IMR-90 (cell line): ENCODE measurements around the gene STON2. TPM values are rescaled to one million over a fixed set of nuclear protein-coding genes. Genes with fewer than 3 reads are reported as not detected.

Experiments
- ATAC-seq: fragments of 200-7000 bp; cut with Tn5 transposase; 2 replicates; pipeline ENCODE4 v1.9.1; 2020; ENCODE audit warnings: low read depth, mild to moderate bottlenecking, moderate library complexity
- BruUV-seq: library from RNA; stranded (reverse); fragments of 400-500 nt; replicated peaks from 2 replicates; lab custom pipeline; 2021; lab: Mats Ljungman, UMichigan
- CTCF ChIA-PET: fragments of 300-600 bp; formaldehyde crosslinking; extraction: SDS; loops from one replicate; lab custom pipeline; 2021; ENCODE audit warnings: antibody characterized with exemption; lab: Yijun Ruan, JAX
- POLR2A ChIA-PET: fragments of 300-600 bp; sonication (Branson Sonifier 250); formaldehyde crosslinking; loops from one replicate; lab custom pipeline; 2022; ENCODE audit warnings: antibody characterized with exemption; ENCODE audit not compliant: unreplicated experiment; lab: Charles Lee
- DNase-seq: peaks from one replicate; pipeline ENCODE4 v3.0.0; 2013
- H2AFZ ChIP-seq: replicated peaks from 2 replicates; pipeline ENCODE3; 2013; ENCODE audit warnings: low read length, mild to moderate bottlenecking; ENCODE audit not compliant: poor library complexity
- H2AK5ac ChIP-seq: 2 replicates; pipeline ENCODE4 v1.6.1; 2013; ENCODE audit warnings: low read depth, low read length, inconsistent platforms
- H2AK9ac ChIP-seq: replicated peaks from 2 replicates; pipeline ENCODE3; 2013; ENCODE audit warnings: mild to moderate bottlenecking, low read depth, low read length, moderate library complexity; ENCODE audit not compliant: poor library complexity
- H2BK120ac ChIP-seq: 2 replicates; pipeline ENCODE4 v1.6.1; 2013; ENCODE audit warnings: low read depth, low read length, inconsistent platforms
- H2BK15ac ChIP-seq: 3 replicates; pipeline ENCODE4 v1.6.1; 2013; ENCODE audit warnings: low read depth, low read length, inconsistent platforms
- H2BK20ac ChIP-seq: 2 replicates; pipeline ENCODE4 v1.6.1; 2013; ENCODE audit warnings: low read depth, mild to moderate bottlenecking, inconsistent platforms, low read length, moderate library complexity
- H2BK5ac ChIP-seq: 2 replicates; pipeline ENCODE4 v1.6.1; 2013; ENCODE audit warnings: mild to moderate bottlenecking, low read depth, low read length, inconsistent platforms; ENCODE audit not compliant: poor library complexity, severe bottlenecking
- H3K14ac ChIP-seq: replicated peaks from 2 replicates; pipeline ENCODE4 v1.6.1; 2013; ENCODE audit warnings: low read depth, low read length, inconsistent platforms
- H3K18ac ChIP-seq: 2 replicates; pipeline ENCODE4 v1.6.1; 2013; ENCODE audit warnings: low read depth, low read length, control low read depth
- H3K23ac ChIP-seq: 2 replicates; pipeline ENCODE4 v1.6.1; 2013; ENCODE audit warnings: low read depth, low read length, inconsistent platforms
- H3K27ac ChIP-seq: 2 replicates; pipeline ENCODE4 v1.5.1; 2013; ENCODE audit warnings: mild to moderate bottlenecking, control low read depth, low read length; ENCODE audit not compliant: insufficient read depth
- H3K27me3 ChIP-seq: 2 replicates; pipeline ENCODE4 v1.6.1; 2013; ENCODE audit warnings: low read length; ENCODE audit not compliant: control insufficient read depth, insufficient read depth
- H3K36me3 ChIP-seq: 2 replicates; pipeline ENCODE4 v1.6.1; 2013; ENCODE audit warnings: low read length, mixed read lengths; ENCODE audit not compliant: control insufficient read depth, insufficient read depth
- H3K4ac ChIP-seq: 2 replicates; pipeline ENCODE4 v1.6.1; 2013; ENCODE audit warnings: low read depth, low read length, inconsistent platforms
- H3K4me1 ChIP-seq: 2 replicates; pipeline ENCODE4 v1.6.1; 2013; ENCODE audit warnings: low read length, mixed read lengths; ENCODE audit not compliant: control insufficient read depth, insufficient read depth
- H3K4me2 ChIP-seq: 2 replicates; pipeline ENCODE4 v1.6.1; 2013; ENCODE audit warnings: low read depth, mild to moderate bottlenecking, control low read depth, low read length, moderate library complexity
- H3K4me3 ChIP-seq: 2 replicates; pipeline ENCODE4 v1.5.1; 2013; ENCODE audit warnings: low read depth, mild to moderate bottlenecking, control low read depth, low read length, moderate library complexity; ENCODE audit not compliant: insufficient read depth
- H3K56ac ChIP-seq: 2 replicates; pipeline ENCODE4 v1.6.1; 2013; ENCODE audit warnings: low read length, inconsistent platforms; ENCODE audit not compliant: insufficient read depth; ENCODE audit errors: extremely low read depth
- H3K79me1 ChIP-seq, 2 experiments: 2 replicates each; pipeline ENCODE4 v1.6.1; 2013; ENCODE audit warnings: low read length in 2 of 2, inconsistent platforms in 1 of 2, low read depth in 1 of 2
- H3K9ac ChIP-seq: 2 replicates; pipeline ENCODE4 v1.6.1; 2013; ENCODE audit warnings: low read depth, low read length, control low read depth
- H3K9me1 ChIP-seq: 2 replicates; pipeline ENCODE4 v1.6.1; 2013; ENCODE audit warnings: low read length, inconsistent platforms; ENCODE audit not compliant: insufficient read depth
- H3K9me3 ChIP-seq: 2 replicates; pipeline ENCODE4 v1.6.1; 2013; ENCODE audit warnings: low read length; ENCODE audit not compliant: control insufficient read depth, insufficient read depth
- H4K20me1 ChIP-seq: 2 replicates; pipeline ENCODE4 v1.6.1; 2013; ENCODE audit warnings: low read length, inconsistent platforms; ENCODE audit not compliant: insufficient read depth
- H4K5ac ChIP-seq: 2 replicates; pipeline ENCODE4 v1.6.1; 2013; ENCODE audit warnings: mild to moderate bottlenecking, low read depth, low read length, control low read depth
- H4K8ac ChIP-seq, 2 experiments: 2 replicates each; pipeline ENCODE4 v1.6.1; 2013; ENCODE audit warnings: low read depth in 2 of 2, low read length in 2 of 2, control low read depth in 1 of 2, inconsistent platforms in 1 of 2
- H4K91ac ChIP-seq: 2 replicates; pipeline ENCODE4 v1.6.1; 2013; ENCODE audit warnings: low read depth, low read length, inconsistent platforms; ENCODE audit not compliant: insufficient read depth
- ELK1 ChIP-seq: fragments of 150-350 bp; IDR thresholded peaks from 2 replicates; pipeline ENCODE4 v1.6.1; 2016; ENCODE audit warnings: low read depth, mild to moderate bottlenecking, low read length, moderate library complexity, borderline replicate concordance
- FOS ChIP-seq: fragments of 150-350 bp; IDR thresholded peaks from 2 replicates; pipeline ENCODE4 v1.6.1; 2016; ENCODE audit warnings: low read depth, low read length
- POLR2A ChIP-seq: IDR thresholded peaks from 2 replicates; pipeline ENCODE4 v1.6.1; 2012; ENCODE audit warnings: mild to moderate bottlenecking, low read depth, low read length
- RCOR1 ChIP-seq: IDR thresholded peaks from 2 replicates; pipeline ENCODE4 v1.6.1; 2012; ENCODE audit warnings: mild to moderate bottlenecking, low read length, improper control_type of control experiment; ENCODE audit not compliant: insufficient replicate concordance
- RFX5 ChIP-seq: IDR thresholded peaks from 2 replicates; pipeline ENCODE4 v1.8.0; 2012; ENCODE audit warnings: low read depth, mild to moderate bottlenecking, low read length, moderate library complexity
- whole genome bisulfite sequencing, 2 experiments: methylation state at CpG; one replicate each; pipeline versions ENCODE4 v1.1.5 to v1.1.7; 2013; ENCODE audit warnings: missing lambda C conversion rate in 2 of 2; ENCODE audit not compliant: insufficient read length in 1 of 2; ENCODE audit errors: extremely low coverage in 2 of 2; 5-methylcytosine and 5-hydroxymethylcytosine counted together
- dilution Hi-C: fragments of 300-500 bp; cut with HindIII; formaldehyde crosslinking; loops from one replicate; pipeline ENCODE4 v1.14.3; 2018; ENCODE audit warnings: low sequenced_read_pairs; ENCODE audit not compliant: unreplicated experiment
- in situ Hi-C: fragments of 300-500 bp; cut with MboI; formaldehyde crosslinking; loops from 3 replicates; pipeline ENCODE4 v1.14.3; 2019; ENCODE audit warnings: low sequenced_read_pairs, inconsistent platforms, mixed read lengths
- intact Hi-C: fragments of 100-400 bp; cut with micrococcal nuclease; formaldehyde crosslinking; loops from 2 replicates; pipeline ENCODE4 v1.10.0; 2022
- polyA plus RNA-seq, 3 experiments: library from polyadenylated mRNA; depleted of rRNA; stranded (reverse); fragments of >200 nt; gene quantifications; 2 replicates each; pipeline ENCODE4 v1.2.3, GENCODE V29; 2012; ENCODE audit warnings: low replicate concordance in 1 of 3
- total RNA-seq: library from RNA; depleted of rRNA; stranded (reverse); fragments of >200 nt; gene quantifications from 2 replicates; pipeline ENCODE4 v1.2.3, GENCODE V29; 2012

Gene STON2
- total and polyA plus RNA-seq, 2 of the 4 experiments (the other 2 are of a cell fraction): not detected

GRCh38 chr14:81220830-81221578, 179.1 kb downstream of the STON2 start, which contains the start of gene GTF2A1 (continued):
- TF ChIP-seq POLR2A: peak; percentile 74
- no peak for TF ChIP-seq RFX5
- TF ChIP-seq RCOR1: no peak

GRCh38 chr14:81220580-81220829, 179.6 kb downstream of the STON2 start:
- 0 out of 2 replicates have a peak, but pooled peaks cover 3% of the 10 kb centered on the region for H4K20me1 ChIP-seq
- H3K23ac ChIP-seq: peak overlapping the region; percentile 22; the same call in 1 of the 2 replicates
- BruUV-seq: TSS peak; percentile 73
- H2AK5ac ChIP-seq: 0 out of 2 replicates have a peak overlapping the region, but pooled peaks have one; percentile 62
- H3K14ac ChIP-seq: peak overlapping the region; percentile 77
- peak overlapping the region; percentile 100 for H3K9ac ChIP-seq
- peak overlapping the region; percentile 90 for H3K4ac ChIP-seq
- peak overlapping the region; percentile 85 for H2AFZ ChIP-seq
- peak overlapping the region; percentile 98 for H2AK9ac ChIP-seq
- peak overlapping the region; percentile 29; the same call in 1 of the 2 replicates for H4K5ac ChIP-seq
- H3K4me3 ChIP-seq: peak overlapping the region; percentile 56
- H4K8ac ChIP-seq: peak overlapping the region; percentile 82 to 85; a peak in 3 of 4 replicates
- in situ Hi-C loops (no loop called here), intact Hi-C loops (no loop called here), dilution Hi-C loops (no loop called here)
- no peak overlapping the region for H2BK120ac ChIP-seq
- peaks cover 2 to 10% of the 10 kb centered on the region in 2 experiments; a peak in 3 of 4 replicates for H3K79me1 ChIP-seq
- H3K9me1 ChIP-seq: no peaks in the 10 kb centered on the region; the same call in 1 of the 2 replicates
- ChIA-PET POLR2A (interaction anchor here (0.6 to 1.0 kb wide), 3 partner anchors 15 to 187 kb away, joined by 5 to 12 read pairs (median 8); no protein-coding TSS in a partner anchor), CTCF (interaction anchor here (0.7 kb wide), 2 partner anchors 17 to 258 kb away, joined by 4 to 6 read pairs; no protein-coding TSS in a partner anchor)
- H2BK5ac ChIP-seq: peak overlapping the region; percentile 85
- peak overlapping the region; percentile 7; the same call in 1 of the 2 replicates for H3K4me2 ChIP-seq
- no peaks in the 10 kb centered on the region for H3K9me3 ChIP-seq
- H3K27me3 ChIP-seq: no peaks in the 10 kb centered on the region
- no peak overlapping the region for H2BK20ac ChIP-seq
- TF ChIP-seq FOS (no peak), ELK1 (no peak), POLR2A (peak; percentile 99; the same call in 1 of the 2 replicates)
- H3K56ac ChIP-seq: peak overlapping the region; percentile 95
- peak overlapping the region; percentile 74; the same call in 1 of the 2 replicates for H4K91ac ChIP-seq
- peaks cover 5% of the 10 kb centered on the region for H3K36me3 ChIP-seq
- H3K4me1 ChIP-seq: no peaks in the 10 kb centered on the region; the same call in 1 of the 2 replicates
- H2BK15ac ChIP-seq: no peak overlapping the region
- H3K18ac ChIP-seq: peak overlapping the region; percentile 16
- no peak for DNase-seq
- WGBS, 2 experiments: 0% methylated on average over 2 of the region's 13 CpGs; no CpG with 5 or more reads in 1 of the 2 experiments
- peak overlapping the region; percentile 99 for H3K27ac ChIP-seq
- no peak for ATAC-seq
